Measurements from ENCODE around the gene PRR23E.

Gene PRR23E

DNA sequence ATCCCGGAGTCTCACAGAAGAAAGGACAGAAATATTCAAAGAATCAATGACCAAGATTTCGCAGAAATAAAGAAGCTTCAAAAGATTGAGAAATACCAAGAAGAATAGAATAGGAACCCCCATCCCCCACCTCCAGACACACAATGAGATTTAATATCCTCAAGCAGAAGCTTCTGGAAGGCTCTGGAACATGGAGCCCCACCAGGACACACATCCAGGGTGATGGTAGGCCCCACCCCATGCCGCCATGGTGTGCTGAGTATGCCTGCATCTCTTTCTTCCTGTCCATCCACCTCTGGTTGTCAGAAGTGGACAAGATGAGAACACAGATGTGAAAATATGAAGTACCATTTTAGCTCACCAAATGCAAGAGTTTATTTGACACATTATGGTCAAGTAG, 19.3 kb downstream of the PRR23E start:
- no peak for DNase-seq (ENCODE audit: low read depth in 1 of 2, low spot score in 1 of 2)
- Histone ChIP-seq H3K27me3 (ENCODE audit: insufficient read depth, poor library complexity, severe bottlenecking) (peaks cover 2% of the 10 kb centered on the region), H3K27ac (replicated peaks) (no peak overlapping the region), H3K4me3 (replicated peaks; ENCODE audit: insufficient read depth, low read length) (no peak overlapping the region)
- TF ChIP-seq REST (IDR thresholded peaks at IDR 0.05; ENCODE audit: insufficient replicate concordance, low read depth) (no peak), SPI1 (IDR thresholded peaks at IDR 0.05; ENCODE audit: borderline replicate concordance, low read depth) (no peak), POLR2AphosphoS5 (IDR thresholded peaks at IDR 0.05; ENCODE audit: low read depth) (no peak), GABPA (IDR thresholded peaks at IDR 0.05; ENCODE audit: low read depth) (no peak)
- TF ChIP-seq, protein P1, sequence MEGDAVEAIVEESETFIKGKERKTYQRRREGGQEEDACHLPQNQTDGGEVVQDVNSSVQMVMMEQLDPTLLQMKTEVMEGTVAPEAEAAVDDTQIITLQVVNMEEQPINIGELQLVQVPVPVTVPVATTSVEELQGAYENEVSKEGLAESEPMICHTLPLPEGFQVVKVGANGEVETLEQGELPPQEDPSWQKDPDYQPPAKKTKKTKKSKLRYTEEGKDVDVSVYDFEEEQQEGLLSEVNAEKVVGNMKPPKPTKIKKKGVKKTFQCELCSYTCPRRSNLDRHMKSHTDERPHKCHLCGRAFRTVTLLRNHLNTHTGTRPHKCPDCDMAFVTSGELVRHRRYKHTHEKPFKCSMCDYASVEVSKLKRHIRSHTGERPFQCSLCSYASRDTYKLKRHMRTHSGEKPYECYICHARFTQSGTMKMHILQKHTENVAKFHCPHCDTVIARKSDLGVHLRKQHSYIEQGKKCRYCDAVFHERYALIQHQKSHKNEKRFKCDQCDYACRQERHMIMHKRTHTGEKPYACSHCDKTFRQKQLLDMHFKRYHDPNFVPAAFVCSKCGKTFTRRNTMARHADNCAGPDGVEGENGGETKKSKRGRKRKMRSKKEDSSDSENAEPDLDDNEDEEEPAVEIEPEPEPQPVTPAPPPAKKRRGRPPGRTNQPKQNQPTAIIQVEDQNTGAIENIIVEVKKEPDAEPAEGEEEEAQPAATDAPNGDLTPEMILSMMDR (IDR thresholded peaks at IDR 0.05; ENCODE audit: insufficient read depth, low read length), result no peak

DNA sequence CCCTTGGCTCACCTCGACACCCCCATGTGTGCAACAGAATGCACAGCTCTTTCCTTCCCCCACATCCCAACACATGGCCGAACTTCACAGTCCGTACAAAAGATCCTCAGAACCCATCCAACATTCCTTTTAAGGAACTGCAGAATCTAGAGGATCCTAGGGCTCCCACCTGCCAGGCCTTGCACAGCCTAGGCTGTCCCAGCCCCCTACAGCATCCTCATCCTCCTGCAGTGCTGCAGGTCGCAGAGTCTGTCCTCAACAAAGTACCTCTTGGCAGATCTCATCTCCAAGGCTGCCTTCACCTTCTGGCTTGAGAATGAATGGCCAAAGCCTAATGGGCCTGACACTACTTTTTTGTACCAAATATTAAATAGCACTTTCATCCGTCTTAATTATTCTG, 19.8 kb downstream of the PRR23E start:
- DNase-seq (ENCODE audit: low read depth in 1 of 2, low spot score in 1 of 2), result no peak
- Histone ChIP-seq H3K27ac (replicated peaks) (no peak overlapping the region), H3K27me3 (ENCODE audit: insufficient read depth, poor library complexity, severe bottlenecking) (peaks cover 2% of the 10 kb centered on the region), H3K4me3 (replicated peaks; ENCODE audit: insufficient read depth, low read length) (no peak overlapping the region)
- no peak for TF ChIP-seq SPI1 (IDR thresholded peaks at IDR 0.05; ENCODE audit: borderline replicate concordance, low read depth)
- TF ChIP-seq POLR2AphosphoS5 (IDR thresholded peaks at IDR 0.05; ENCODE audit: low read depth), result no peak
- TF ChIP-seq, protein P1 (IDR thresholded peaks at IDR 0.05; ENCODE audit: insufficient read depth, low read length), result no peak
- TF ChIP-seq REST (IDR thresholded peaks at IDR 0.05; ENCODE audit: insufficient replicate concordance, low read depth), result no peak
- no peak for TF ChIP-seq GABPA (IDR thresholded peaks at IDR 0.05; ENCODE audit: low read depth)

- TF ChIP-seq SPI1 (IDR thresholded peaks at IDR 0.05; ENCODE audit: borderline replicate concordance, low read depth), result no peak
- TF ChIP-seq, protein P1 (IDR thresholded peaks at IDR 0.05; ENCODE audit: insufficient read depth, low read length), result no peak
- TF ChIP-seq POLR2AphosphoS5 (IDR thresholded peaks at IDR 0.05; ENCODE audit: low read depth), result no peak
- TF ChIP-seq REST (IDR thresholded peaks at IDR 0.05; ENCODE audit: insufficient replicate concordance, low read depth), result no peak
- no peak for TF ChIP-seq GABPA (IDR thresholded peaks at IDR 0.05; ENCODE audit: low read depth)
- peaks cover 2% of the 10 kb centered on the region for H3K27me3 ChIP-seq (ENCODE audit: insufficient read depth, poor library complexity, severe bottlenecking)
- no peak overlapping the region for H3K4me3 ChIP-seq (replicated peaks; ENCODE audit: insufficient read depth, low read length)
- no peak overlapping the region for H3K27ac ChIP-seq (replicated peaks)
- DNase-seq (ENCODE audit: low read depth in 1 of 2, low spot score in 1 of 2), result no peak
Observed at GRCh38 chr3:127213381-127213918, 20.5 kb downstream of the PRR23E start.
